Measurements from ENCODE around the gene PCCA.

DNA sequence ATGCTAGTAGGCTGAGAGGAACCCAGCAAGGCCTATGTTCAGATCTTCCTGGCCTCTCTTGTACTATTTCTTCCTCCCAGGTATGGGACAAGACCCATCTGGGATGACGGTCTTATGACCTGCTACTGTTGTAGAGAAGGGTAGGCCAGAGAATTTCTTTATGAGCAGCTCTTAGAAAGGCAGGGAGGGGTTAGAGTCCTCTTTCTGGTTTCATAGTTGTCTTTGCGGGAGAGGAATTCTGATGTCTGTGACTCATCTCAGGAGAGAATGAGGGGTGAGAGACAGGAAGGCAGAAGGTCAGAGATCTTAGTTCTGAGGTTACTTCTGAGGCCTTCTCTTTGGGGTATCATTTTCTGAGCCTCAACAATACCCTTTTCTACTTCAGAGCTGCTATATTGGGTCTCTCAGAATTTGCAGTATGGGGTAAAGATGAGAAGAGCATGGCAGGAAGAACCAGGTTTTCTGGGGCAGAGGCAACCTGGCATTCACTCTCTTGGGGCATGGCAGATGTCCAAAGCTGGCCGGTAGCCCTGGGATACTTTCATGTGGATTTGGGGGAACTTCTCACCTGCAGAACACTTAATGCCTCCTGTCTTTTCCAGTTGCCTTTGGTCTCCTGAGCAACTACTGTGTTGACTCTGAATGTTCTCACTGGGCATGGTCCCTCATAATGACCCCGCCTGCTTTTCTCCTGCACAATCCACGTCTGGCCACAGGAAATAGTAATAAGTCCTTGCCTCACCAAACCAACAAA lies 345.3 kb downstream of the PCCA start:
- TF ChIP-seq POLR2A (IDR thresholded peaks at IDR 0.05; ENCODE audit: low read depth) (no peak), EP300 (IDR thresholded peaks at IDR 0.05) (no peak), POLR2AphosphoS5 (IDR thresholded peaks at IDR 0.05) (no peak)
- TF ChIP-seq, protein P1, sequence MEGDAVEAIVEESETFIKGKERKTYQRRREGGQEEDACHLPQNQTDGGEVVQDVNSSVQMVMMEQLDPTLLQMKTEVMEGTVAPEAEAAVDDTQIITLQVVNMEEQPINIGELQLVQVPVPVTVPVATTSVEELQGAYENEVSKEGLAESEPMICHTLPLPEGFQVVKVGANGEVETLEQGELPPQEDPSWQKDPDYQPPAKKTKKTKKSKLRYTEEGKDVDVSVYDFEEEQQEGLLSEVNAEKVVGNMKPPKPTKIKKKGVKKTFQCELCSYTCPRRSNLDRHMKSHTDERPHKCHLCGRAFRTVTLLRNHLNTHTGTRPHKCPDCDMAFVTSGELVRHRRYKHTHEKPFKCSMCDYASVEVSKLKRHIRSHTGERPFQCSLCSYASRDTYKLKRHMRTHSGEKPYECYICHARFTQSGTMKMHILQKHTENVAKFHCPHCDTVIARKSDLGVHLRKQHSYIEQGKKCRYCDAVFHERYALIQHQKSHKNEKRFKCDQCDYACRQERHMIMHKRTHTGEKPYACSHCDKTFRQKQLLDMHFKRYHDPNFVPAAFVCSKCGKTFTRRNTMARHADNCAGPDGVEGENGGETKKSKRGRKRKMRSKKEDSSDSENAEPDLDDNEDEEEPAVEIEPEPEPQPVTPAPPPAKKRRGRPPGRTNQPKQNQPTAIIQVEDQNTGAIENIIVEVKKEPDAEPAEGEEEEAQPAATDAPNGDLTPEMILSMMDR (IDR thresholded peaks at IDR 0.05) = no peak

All from esophagus muscularis mucosa (tissue), 4 donors.